HEK293 (cell line): ENCODE data around the gene BRCA1.

Experiments used
- GLI4 ChIP-seq: fragments of 450-650 bp; formaldehyde crosslinking; IDR thresholded peaks from 2 replicates; pipeline ENCODE4 v1.5.1; 2016; ENCODE audit warnings: missing biosample characterization, missing genetic modification characterization
- KLF10 ChIP-seq: fragments of 450-650 bp; IDR thresholded peaks from 2 replicates; pipeline ENCODE4 v1.5.1; 2018; ENCODE audit warnings: missing biosample characterization, mild to moderate bottlenecking, missing genetic modification characterization
- KLF7 ChIP-seq: fragments of 450-650 bp; formaldehyde crosslinking; IDR thresholded peaks from 2 replicates; pipeline ENCODE4 v1.5.1; 2016; ENCODE audit warnings: missing biosample characterization, missing genetic modification characterization, borderline replicate concordance
- KLF8 ChIP-seq: fragments of 450-650 bp; formaldehyde crosslinking; IDR thresholded peaks from 2 replicates; pipeline ENCODE4 v1.5.1; 2016; ENCODE audit warnings: missing biosample characterization, missing genetic modification characterization
- PBX3 ChIP-seq: sonication (generic); formaldehyde crosslinking; IDR thresholded peaks from 2 replicates; pipeline ENCODE4 v1.8.1; 2022; ENCODE audit warnings: mild to moderate bottlenecking, moderate library complexity, missing genetic modification reagents
- PRDM2 ChIP-seq: fragments of 450-650 bp; formaldehyde crosslinking; IDR thresholded peaks from 2 replicates; pipeline ENCODE4 v1.5.1; 2016; ENCODE audit warnings: missing biosample characterization, missing genetic modification characterization, borderline replicate concordance
- SCRT1 ChIP-seq: fragments of 450-650 bp; formaldehyde crosslinking; IDR thresholded peaks from 2 replicates; pipeline ENCODE4 v1.5.1; 2016; ENCODE audit warnings: missing biosample characterization, missing genetic modification characterization, borderline replicate concordance
- ZBTB11 ChIP-seq: fragments of 450-650 bp; formaldehyde crosslinking; conservative IDR thresholded peaks from 2 replicates; pipeline ENCODE4 v1.5.1; 2016; ENCODE audit warnings: low read depth, missing biosample characterization, missing genetic modification characterization
- ZBTB26 ChIP-seq: fragments of 450-650 bp; formaldehyde crosslinking; optimal IDR thresholded peaks from 2 replicates; pipeline ENCODE3; 2016; ENCODE audit warnings: missing biosample characterization, mild to moderate bottlenecking, missing genetic modification characterization
- ZBTB44 ChIP-seq: fragments of 450-650 bp; IDR thresholded peaks from 2 replicates; pipeline ENCODE4 v1.5.1; 2018; ENCODE audit warnings: missing biosample characterization, mild to moderate bottlenecking, missing genetic modification characterization
- ZFP69B ChIP-seq: fragments of 450-650 bp; formaldehyde crosslinking; IDR thresholded peaks from 2 replicates; pipeline ENCODE4 v1.5.1; 2016; ENCODE audit warnings: missing biosample characterization, missing genetic modification characterization
- ZNF155 ChIP-seq: fragments of 450-650 bp; formaldehyde crosslinking; IDR thresholded peaks from 2 replicates; pipeline ENCODE4 v1.5.1; 2016; ENCODE audit warnings: missing biosample characterization, missing genetic modification characterization
- ZNF266 ChIP-seq: fragments of 450-650 bp; formaldehyde crosslinking; IDR thresholded peaks from 2 replicates; pipeline ENCODE4 v1.5.1; 2016; ENCODE audit warnings: missing biosample characterization, missing genetic modification characterization, low read depth
- ZNF398 ChIP-seq: fragments of 450-650 bp; formaldehyde crosslinking; IDR thresholded peaks from 2 replicates; pipeline ENCODE4 v1.5.1; 2017; ENCODE audit warnings: missing biosample characterization, missing genetic modification characterization
- ZNF473 ChIP-seq: fragments of 450-650 bp; formaldehyde crosslinking; IDR thresholded peaks from 2 replicates; pipeline ENCODE4 v1.5.1; 2017; ENCODE audit warnings: missing biosample characterization, missing genetic modification characterization
- ZNF529 ChIP-seq: fragments of 450-650 bp; formaldehyde crosslinking; IDR thresholded peaks from 2 replicates; pipeline ENCODE4 v1.5.1; 2017; ENCODE audit warnings: missing genetic modification characterization, missing biosample characterization; ENCODE audit not compliant: insufficient replicate concordance
- ZNF660 ChIP-seq: fragments of 450-650 bp; IDR thresholded peaks from 2 replicates; pipeline ENCODE4 v1.5.1; 2018; ENCODE audit warnings: missing biosample characterization, mild to moderate bottlenecking, missing genetic modification characterization
- ZNF707 ChIP-seq: fragments of 450-650 bp; formaldehyde crosslinking; IDR thresholded peaks from 2 replicates; pipeline ENCODE4 v1.5.1; 2016; ENCODE audit warnings: missing biosample characterization, missing genetic modification characterization
- ZNF76 ChIP-seq: fragments of 450-650 bp; formaldehyde crosslinking; IDR thresholded peaks from 2 replicates; pipeline ENCODE4; 2016; ENCODE audit warnings: low read depth, missing biosample characterization, missing genetic modification characterization, borderline replicate concordance
- ZNF830 ChIP-seq: fragments of 450-650 bp; IDR thresholded peaks from 2 replicates; pipeline ENCODE4 v1.5.0; 2018; ENCODE audit warnings: missing biosample characterization, missing genetic modification characterization, low read depth, mild to moderate bottlenecking, moderate library complexity
- ZNF837 ChIP-seq: fragments of 450-650 bp; formaldehyde crosslinking; IDR thresholded peaks from 2 replicates; pipeline ENCODE4 v1.5.1; 2016; ENCODE audit warnings: missing biosample characterization, missing genetic modification characterization

The BRCA1 gene

DNA sequence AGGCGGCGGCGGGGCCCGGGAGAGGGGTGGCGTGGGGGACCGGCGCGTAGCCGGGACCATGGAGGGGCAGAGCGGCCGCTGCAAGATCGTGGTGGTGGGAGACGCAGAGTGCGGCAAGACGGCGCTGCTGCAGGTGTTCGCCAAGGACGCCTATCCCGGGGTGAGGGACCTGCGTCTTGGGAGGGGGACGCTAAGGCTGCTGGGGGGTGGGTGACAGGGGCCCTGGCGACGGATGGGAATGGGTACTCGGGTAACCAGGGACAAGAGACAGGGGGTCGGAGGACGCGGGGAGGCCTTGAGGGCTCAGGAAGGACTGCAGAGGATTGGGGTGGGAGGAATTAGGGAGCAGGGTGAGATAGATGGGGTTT is 99.9 kb downstream of the BRCA1 start (continued):
- TF ChIP-seq ZNF660 (tag by site-specific recombination) (no peak), ZFP69B (no peak), ZBTB11 (no peak), ZBTB44 (no peak), KLF8 (tag by site-specific recombination) (no peak), KLF10 (tag by site-specific recombination) (no peak), ZNF707 (tag by site-specific recombination) (no peak), ZNF529 (tag by site-specific recombination) (no peak), PRDM2 (tag by site-specific recombination) (peak; percentile 71; the same call in 1 of the 2 replicates), PBX3 (CRISPR knock-in tag) (no peak), ZNF837 (no peak), ZNF830 (tag by site-specific recombination) (no peak), ZNF398 (tag by site-specific recombination) (peak; percentile 87), GLI4 (tag by site-specific recombination) (peak; percentile 44; the same call in 1 of the 2 replicates), ZNF155 (no peak), ZNF473 (no peak), ZBTB26 (tag by site-specific recombination) (peak; percentile 47), SCRT1 (tag by site-specific recombination) (no peak), ZNF266 (tag by site-specific recombination) (no peak), ZNF76 (tag by site-specific recombination) (peak; percentile 84), KLF7 (tag by site-specific recombination) (no peak)
